Transverse colon (tissue), 4 donors: ENCODE measurements around the gene PTN. TPM values are rescaled to one million over a fixed set of nuclear protein-coding genes. Genes with fewer than 3 reads are reported as not detected.

Experiments
- DNase-seq: peaks from one replicate; pipeline ENCODE4 v3.0.0-alpha.2; 2019
- H3K27ac ChIP-seq, 4 donors: fragments of 200-600 bp; sonication (generic); 2 replicates each; pipeline ENCODE4 v1.5.1; 2016 to 2018; ENCODE audit warnings: inconsistent platforms in 4 of 4
- H3K27me3 ChIP-seq: fragments of 200-600 bp; sonication (generic); 2 replicates; pipeline ENCODE4 v1.5.1; 2017; ENCODE audit warnings: inconsistent platforms
- H3K36me3 ChIP-seq, 4 donors: fragments of 200-600 bp; sonication (generic); 2 replicates each; pipeline ENCODE4 v1.5.1; 2017 to 2019; ENCODE audit warnings: inconsistent platforms in 4 of 4
- H3K4me1 ChIP-seq, 4 donors: fragments of 200-600 bp; sonication (generic); 2 replicates each; pipeline ENCODE4 v1.5.1; 2017 to 2020; ENCODE audit warnings: inconsistent platforms in 4 of 4
- H3K4me3 ChIP-seq, 4 donors: fragments of 200-600 bp; sonication (generic); 1 replicate in 1 of 4; 2 replicates in 3 of 4; pipeline versions ENCODE4 v1.5.1 to v1.6.1; 2017 to 2019; ENCODE audit warnings: inconsistent platforms in 4 of 4
- H3K9me3 ChIP-seq, 2 donors: fragments of 200-600 bp; sonication (generic); 2 replicates each; pipeline ENCODE4 v1.5.1; 2017 to 2019; ENCODE audit warnings: inconsistent platforms in 2 of 2
- CTCF ChIP-seq, 5 experiments: fragments of 200-600 bp in 3 of 5; fragments of 450-650 bp in 2 of 5; sonication (generic) in 3 of 5; IDR thresholded peaks; 1 replicate in 2 of 5; 2 replicates in 3 of 5; pipeline ENCODE4 v1.5.1; 2016 to 2017; ENCODE audit warnings: antibody characterized with exemption in 5 of 5, inconsistent platforms in 3 of 5, mild to moderate bottlenecking in 2 of 5, moderate library complexity in 1 of 5
- EP300 ChIP-seq: sonication (generic); formaldehyde crosslinking; IDR thresholded peaks from one replicate; pipeline ENCODE4 v1.6.1; 2017; ENCODE audit warnings: antibody characterized with exemption, low read depth
- POLR2A ChIP-seq: fragments of 450-650 bp; IDR thresholded peaks from one replicate; pipeline ENCODE4 v1.6.1; 2016; ENCODE audit warnings: antibody characterized with exemption, mild to moderate bottlenecking, moderate library complexity
- POLR2AphosphoS5 ChIP-seq, 3 donors: sonication (generic); formaldehyde crosslinking; IDR thresholded peaks; one replicate each; pipeline ENCODE4 v1.6.1; 2016; ENCODE audit warnings: antibody characterized with exemption in 3 of 3
- WGBS, 2 donors: methylation state at CpG; one replicate each; pipeline ENCODE4 v1.1.5; 2018; ENCODE audit warnings: low coverage in 1 of 2; 5-methylcytosine and 5-hydroxymethylcytosine counted together
- in situ Hi-C, 4 donors: fragments of 200-750 bp; cut with MboI; loops; one replicate each; pipeline versions ENCODE4 v1.15.0 to v1.15.1; 2017; ENCODE audit warnings: low sequenced_read_pairs in 3 of 4, low pct_ligation_motif_present in 1 of 4, low pct_unique_long_range_greater_than_20kb in 1 of 4
- intact Hi-C: fragments of 100-400 bp; cut with DNase I; formaldehyde crosslinking; loops from one replicate; pipeline ENCODE4 v1.15.1; 2023; ENCODE audit warnings: low total_unique reads
- total RNA-seq, 4 donors: library from RNA; depleted of rRNA; stranded (reverse); fragments of >200 nt; gene quantifications; one replicate each; pipeline ENCODE4 v1.1.0, GENCODE V29; 2016

The PTN gene
- total RNA-seq, 4 donors from 2014 or later, result 3.0 to 6.4 (median 3.8) TPM

DNA sequence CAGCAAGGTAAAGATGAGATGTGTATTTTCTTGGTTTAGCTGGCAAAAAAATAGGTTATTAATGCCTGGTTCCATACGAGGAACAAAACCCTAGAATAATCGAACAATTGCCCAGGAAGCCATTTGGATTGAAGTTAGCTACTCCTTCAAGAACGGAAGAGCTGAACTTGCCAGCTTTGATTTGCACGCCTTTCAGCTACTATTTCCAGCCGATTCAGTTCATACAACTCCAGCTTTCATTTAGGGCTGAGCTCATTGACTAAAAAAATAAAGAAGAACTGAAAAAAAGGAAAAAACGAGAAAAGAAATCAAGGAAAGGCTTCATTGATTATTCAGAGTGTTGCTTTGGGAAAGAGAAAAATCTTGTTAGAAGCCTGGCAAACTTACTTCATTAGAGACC lies 60.4 kb downstream of the PTN start:
- H3K4me1 ChIP-seq, result no peaks in the 10 kb centered on the region
- H3K9me3 ChIP-seq, result no peaks in the 10 kb centered on the region
- no peak overlapping the region for H3K4me3 ChIP-seq
- intact Hi-C loops, result no loop called here
- TF ChIP-seq EP300, result no peak
- TF ChIP-seq POLR2A, result no peak
- no peak for TF ChIP-seq POLR2AphosphoS5 (IDR thresholded peaks at IDR 0.05)
- TF ChIP-seq CTCF (IDR thresholded peaks at IDR 0.05), result no peak
- in situ Hi-C loops, result no loop called here
- H3K27me3 ChIP-seq, result no peaks in the 10 kb centered on the region
- DNase-seq, result no peak
- 78 to 89% methylated on average over 4 to 6 of the region's 6 CpGs for WGBS, 2 donors
- no peaks in the 10 kb centered on the region for H3K36me3 ChIP-seq
- no peak overlapping the region for H3K27ac ChIP-seq

DNA sequence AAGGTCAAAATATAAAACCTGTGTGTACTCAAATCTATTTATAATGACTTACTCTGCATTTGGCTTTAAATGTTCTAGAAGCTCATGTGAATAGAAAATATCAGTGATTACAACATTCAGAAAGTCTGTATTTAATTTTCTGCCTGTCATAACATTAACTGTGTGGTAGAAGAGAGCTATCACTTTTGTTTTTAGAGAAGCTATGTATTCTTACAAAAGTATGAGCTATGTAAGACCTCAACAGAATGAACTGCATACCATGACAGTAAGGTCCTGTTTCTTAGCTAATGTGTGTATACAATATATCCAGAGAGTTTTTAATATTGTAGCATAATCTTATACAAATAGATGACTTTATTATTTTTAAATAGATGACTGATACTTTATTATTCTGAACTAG lies 61.5 kb downstream of the PTN start:
- TF ChIP-seq EP300, result no peak
- TF ChIP-seq CTCF (IDR thresholded peaks at IDR 0.05), result no peak
- TF ChIP-seq POLR2A, result no peak
- no peak for TF ChIP-seq POLR2AphosphoS5 (IDR thresholded peaks at IDR 0.05)
- no peak overlapping the region for H3K4me3 ChIP-seq
- H3K27me3 ChIP-seq, result no peaks in the 10 kb centered on the region
- intact Hi-C loops, result no loop called here
- H3K4me1 ChIP-seq, result no peaks in the 10 kb centered on the region
- DNase-seq, result no peak
- H3K9me3 ChIP-seq, result no peaks in the 10 kb centered on the region
- H3K36me3 ChIP-seq, result no peaks in the 10 kb centered on the region
- in situ Hi-C loops, result no loop called here
- no peak overlapping the region for H3K27ac ChIP-seq

DNA sequence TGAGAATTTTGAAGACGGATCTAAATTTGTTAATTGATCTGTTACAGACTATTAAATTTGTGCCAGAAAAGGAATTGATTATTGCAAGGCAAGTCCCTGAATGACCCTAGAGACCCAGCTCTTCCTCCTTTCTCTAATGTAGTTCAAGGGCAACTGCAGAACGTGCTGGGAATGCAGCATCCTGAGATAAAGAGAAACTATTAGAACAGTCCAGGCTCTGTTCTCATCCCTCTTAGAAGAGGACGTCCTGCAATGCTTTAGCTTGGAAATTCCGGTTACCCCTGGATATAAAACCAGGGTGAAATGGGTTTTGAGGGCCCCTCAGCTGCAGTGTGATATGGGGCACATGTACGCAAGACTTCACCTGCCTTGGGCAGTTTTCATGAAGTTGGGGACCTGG lies 67.3 kb downstream of the PTN start:
- intact Hi-C loops, result no loop called here
- DNase-seq, result no peak
- 79 to 81% methylated on average over 2 to 5 of the region's 5 CpGs for WGBS, 2 donors
- Histone ChIP-seq H3K36me3 (no peaks in the 10 kb centered on the region), H3K27ac (no peak overlapping the region), H3K27me3 (no peaks in the 10 kb centered on the region), H3K9me3 (no peaks in the 10 kb centered on the region), H3K4me1 (no peaks in the 10 kb centered on the region), H3K4me3 (no peak overlapping the region)
- TF ChIP-seq CTCF (IDR thresholded peaks at IDR 0.05) (no peak), POLR2AphosphoS5 (IDR thresholded peaks at IDR 0.05) (no peak), EP300 (no peak), POLR2A (no peak)
- in situ Hi-C loops, result no loop called here

DNA sequence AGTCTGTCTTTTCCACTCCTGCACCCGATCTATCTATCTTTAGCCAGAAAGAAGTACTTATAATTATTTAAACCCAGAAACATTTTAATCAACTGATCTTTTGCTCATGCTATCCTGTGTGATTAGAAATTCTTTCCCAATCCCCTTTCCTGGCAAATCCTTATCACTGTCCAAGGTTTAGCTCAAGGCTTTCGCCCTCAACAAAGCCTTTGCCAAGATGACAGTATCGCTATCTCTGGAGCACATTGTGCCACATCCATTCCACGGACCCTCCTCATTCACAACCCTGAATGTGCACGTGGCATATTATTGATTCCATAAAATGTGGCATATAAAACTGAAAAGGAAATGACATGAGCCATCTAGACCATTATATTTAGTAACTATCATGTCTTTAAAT lies 71.3 kb downstream of the PTN start:
- no peak for TF ChIP-seq EP300
- no peak for TF ChIP-seq POLR2AphosphoS5 (IDR thresholded peaks at IDR 0.05)
- TF ChIP-seq POLR2A, result no peak
- TF ChIP-seq CTCF (IDR thresholded peaks at IDR 0.05), result no peak
- in situ Hi-C loops (no loop called here), intact Hi-C loops (no loop called here)
- H3K27ac ChIP-seq, result no peak overlapping the region
- WGBS, 2 donors, result 85% methylated on average over 5 of the region's 5 CpGs
- no peak for DNase-seq
- no peak overlapping the region for H3K4me3 ChIP-seq
- no peaks in the 10 kb centered on the region for H3K4me1 ChIP-seq
- no peaks in the 10 kb centered on the region for H3K36me3 ChIP-seq
- H3K9me3 ChIP-seq, result no peaks in the 10 kb centered on the region
- H3K27me3 ChIP-seq, result no peaks in the 10 kb centered on the region
